WTC11 (cell line): Measurements from ENCODE around the gene ZCCHC9. TPM values are rescaled to one million over a fixed set of nuclear protein-coding genes. Genes with fewer than 3 reads are reported as not detected.
"Not testable (repeated sequence)": the region's sequence is repeated elsewhere in the genome, so short reads cannot be mapped to it uniquely, and the experiment has no call there.

ENCODE experiments used
- ATAC-seq: fragments of 200-7000 bp; cut with Tn5 transposase; 2 replicates; pipeline ENCODE4 v1.10.0; 2021; ENCODE audit warnings: mild to moderate bottlenecking, moderate library complexity
- CTCF ChIA-PET: fragments of 300-600 bp; sonication (Branson Sonifier 250); formaldehyde crosslinking; loops from one replicate; lab custom pipeline; 2021; ENCODE audit warnings: antibody characterized with exemption; lab: Charles Lee
- POLR2A ChIA-PET: fragments of 350-600 bp; sonication (Branson Sonifier 250); formaldehyde crosslinking; loops from one replicate; lab custom pipeline; 2021; ENCODE audit warnings: antibody characterized with exemption; lab: Charles Lee
- DNase-seq: peaks from one replicate; pipeline ENCODE4 v3.0.0; 2021; ENCODE audit warnings: low spot score
- H3K27ac Mint-ChIP-seq: 2 replicates; pipeline ENCODE4 v1.8.0; 2021; ENCODE audit warnings: mixed read lengths
- H3K27me3 Mint-ChIP-seq: 2 replicates; pipeline ENCODE4 v1.8.0; 2021; ENCODE audit warnings: low read depth, mild to moderate bottlenecking, moderate library complexity, mixed read lengths
- H3K36me3 Mint-ChIP-seq: 2 replicates; pipeline ENCODE4 v1.8.0; 2021; ENCODE audit warnings: mixed read lengths
- H3K4me1 Mint-ChIP-seq: 2 replicates; pipeline ENCODE4 v1.8.0; 2022; ENCODE audit warnings: mixed read lengths
- H3K4me3 Mint-ChIP-seq: 2 replicates; pipeline ENCODE4 v1.8.0; 2021; ENCODE audit warnings: mild to moderate bottlenecking, moderate library complexity, mixed read lengths
- H3K9me3 Mint-ChIP-seq: 2 replicates; pipeline ENCODE4 v1.8.0; 2021; ENCODE audit warnings: mixed read lengths
- ARID4B ChIP-seq: sonication (generic); formaldehyde crosslinking; IDR thresholded peaks from 2 replicates; pipeline ENCODE4 v1.8.0; 2023; ENCODE audit warnings: missing genetic modification reagents, mild to moderate bottlenecking, borderline replicate concordance
- E2F4 ChIP-seq: sonication (generic); formaldehyde crosslinking; IDR thresholded peaks from 2 replicates; pipeline ENCODE4 v1.8.1; 2022; ENCODE audit warnings: low read depth, mild to moderate bottlenecking, moderate library complexity, missing genetic modification reagents, borderline replicate concordance
- EMX1 ChIP-seq: fragments of 250-450 bp; sonication (Bioruptor Pico); IDR thresholded peaks from 2 replicates; pipeline ENCODE4 v1.8.0; 2021; ENCODE audit warnings: mild to moderate bottlenecking
- HMGA2 ChIP-seq: fragments of 250-450 bp; sonication (Bioruptor Pico); IDR thresholded peaks from 2 replicates; pipeline ENCODE4 v1.4.0; 2021; ENCODE audit warnings: mild to moderate bottlenecking, moderate library complexity
- HMGXB4 ChIP-seq: sonication (generic); formaldehyde crosslinking; IDR thresholded peaks from 2 replicates; pipeline ENCODE4 v1.8.1; 2023; ENCODE audit warnings: mild to moderate bottlenecking, moderate library complexity, missing genetic modification reagents
- IRF2 ChIP-seq: sonication (generic); formaldehyde crosslinking; IDR thresholded peaks from 2 replicates; pipeline ENCODE4 v1.8.0; 2022; ENCODE audit warnings: low read depth, missing genetic modification reagents, borderline replicate concordance
- PRRX2 ChIP-seq: fragments of 250-450 bp; sonication (Bioruptor Pico); IDR thresholded peaks from 2 replicates; pipeline ENCODE4 v1.8.0; 2021; ENCODE audit warnings: mild to moderate bottlenecking
- ZNF512 ChIP-seq: sonication (generic); formaldehyde crosslinking; IDR thresholded peaks from 2 replicates; pipeline ENCODE4 v1.8.1; 2022; ENCODE audit warnings: missing genetic modification reagents, borderline replicate concordance
- total RNA-seq: library from RNA; stranded (reverse); gene quantifications from 3 replicates; pipeline ENCODE4 v1.2.3, GENCODE V29; 2021

ZCCHC9 gene
- total RNA-seq, 1 experiment from 2014 or later = 30.8 TPM

GRCh38 chr5:81253875-81254274 is 47.5 kb upstream of the ZCCHC9 start:
- no peaks in the 10 kb centered on the region for H3K9me3 Mint-ChIP-seq
- no peak overlapping the region for H3K4me3 Mint-ChIP-seq
- TF ChIP-seq ZNF512 (CRISPR knock-in tag) (no peak), ARID4B (CRISPR knock-in tag) (no peak), HMGXB4 (no peak), HMGA2 (CRISPR knock-in tag) (no peak)
- CTCF ChIA-PET = no interaction called here
- H3K4me1 Mint-ChIP-seq = peaks cover 23% of the 10 kb centered on the region
- POLR2A ChIA-PET = no interaction called here
- H3K36me3 Mint-ChIP-seq = peaks cover 6% of the 10 kb centered on the region; the same call in 1 of the 2 replicates
- DNase-seq = no peak
- H3K27me3 Mint-ChIP-seq = no peaks in the 10 kb centered on the region
- no peak for ATAC-seq
- no peak overlapping the region for H3K27ac Mint-ChIP-seq

- no peaks in the 10 kb centered on the region for H3K27me3 Mint-ChIP-seq
- H3K36me3 Mint-ChIP-seq = peaks cover 11% of the 10 kb centered on the region
- no peak overlapping the region for H3K27ac Mint-ChIP-seq
- ATAC-seq (peak; percentile 41), DNase-seq (no peak)
- TF ChIP-seq IRF2 (CRISPR knock-in tag) = 0 out of 2 replicates have a peak, but pooled peaks have one; percentile 45
- no peak for TF ChIP-seq EMX1
- CTCF ChIA-PET = interaction anchor here (0.8 to 1.1 kb wide), 2 partner anchors 16 to 45 kb away, joined by 3 to 5 read pairs; no protein-coding TSS in a partner anchor
- POLR2A ChIA-PET = no interaction called here
- peaks cover 5% of the 10 kb centered on the region for H3K9me3 Mint-ChIP-seq
- H3K4me1 Mint-ChIP-seq = peaks cover 22% of the 10 kb centered on the region
- no peak overlapping the region for H3K4me3 Mint-ChIP-seq
Measured at GRCh38 chr5:81254886-81255559, 46.4 kb upstream of the ZCCHC9 start.

- DNase-seq = no peak
- no peak overlapping the region for H3K4me3 Mint-ChIP-seq
- no peak overlapping the region for H3K27ac Mint-ChIP-seq
- peaks cover 16% of the 10 kb centered on the region for H3K9me3 Mint-ChIP-seq
- peaks cover 21% of the 10 kb centered on the region for H3K4me1 Mint-ChIP-seq
- TF ChIP-seq E2F4 (no peak), HMGA2 (CRISPR knock-in tag) (no peak), PRRX2 (CRISPR knock-in tag) (no peak)
- H3K36me3 Mint-ChIP-seq = peaks cover 27% of the 10 kb centered on the region
- ChIA-PET POLR2A (no interaction called here), CTCF (interaction anchor here (1.5 kb wide), 1 partner anchor 14 kb away, joined by 3 read pairs; no protein-coding TSS in a partner anchor)
- H3K27me3 Mint-ChIP-seq = no peaks in the 10 kb centered on the region
- ATAC-seq = no peak
Measured at GRCh38 chr5:81256766-81257165, 44.6 kb upstream of the ZCCHC9 start.

GRCh38 chr5:81262796-81263195 is 38.6 kb upstream of the ZCCHC9 start:
- Mint-ChIP-seq H3K9me3 (peaks cover 30% of the 10 kb centered on the region), H3K36me3 (peaks cover 39% of the 10 kb centered on the region)
- H3K4me3 Mint-ChIP-seq, ATAC-seq, H3K27ac Mint-ChIP-seq, H3K4me1 Mint-ChIP-seq, H3K27me3 Mint-ChIP-seq, POLR2A ChIA-PET, DNase-seq, CTCF ChIA-PET: not testable (repeated sequence)
